Left hindlimb (tissue), 1 donor: ENCODE results near the gene ATCAY.
"Not testable (repeated sequence)": the region's sequence is repeated elsewhere in the genome, so short reads cannot be mapped to it uniquely, and the experiment has no call there.

ENCODE experiments used
- DNase-seq: peaks from one replicate; pipeline ENCODE4 v3.0.0-alpha.2; 2018

Gene ATCAY

DNA sequence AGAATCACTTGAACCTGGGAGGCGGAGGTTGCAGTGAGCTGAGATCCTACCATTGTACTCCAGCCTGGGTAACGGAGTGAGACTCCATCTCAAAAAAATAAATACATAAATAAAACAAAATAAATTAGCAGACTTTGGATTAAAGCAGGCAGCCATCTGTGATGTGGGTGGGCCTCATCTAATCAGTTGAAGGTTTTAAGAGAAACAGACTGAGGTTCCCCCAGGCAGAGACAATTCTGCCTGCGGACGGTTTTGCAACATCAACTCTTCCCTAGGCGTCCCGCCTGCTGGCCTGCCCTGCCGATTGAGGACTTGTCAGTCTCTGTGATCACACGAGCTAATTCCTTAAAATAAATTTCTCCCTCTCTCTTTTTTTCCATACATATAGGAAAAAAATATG, 23.7 kb downstream of the ATCAY start:
- no peak for DNase-seq

DNA sequence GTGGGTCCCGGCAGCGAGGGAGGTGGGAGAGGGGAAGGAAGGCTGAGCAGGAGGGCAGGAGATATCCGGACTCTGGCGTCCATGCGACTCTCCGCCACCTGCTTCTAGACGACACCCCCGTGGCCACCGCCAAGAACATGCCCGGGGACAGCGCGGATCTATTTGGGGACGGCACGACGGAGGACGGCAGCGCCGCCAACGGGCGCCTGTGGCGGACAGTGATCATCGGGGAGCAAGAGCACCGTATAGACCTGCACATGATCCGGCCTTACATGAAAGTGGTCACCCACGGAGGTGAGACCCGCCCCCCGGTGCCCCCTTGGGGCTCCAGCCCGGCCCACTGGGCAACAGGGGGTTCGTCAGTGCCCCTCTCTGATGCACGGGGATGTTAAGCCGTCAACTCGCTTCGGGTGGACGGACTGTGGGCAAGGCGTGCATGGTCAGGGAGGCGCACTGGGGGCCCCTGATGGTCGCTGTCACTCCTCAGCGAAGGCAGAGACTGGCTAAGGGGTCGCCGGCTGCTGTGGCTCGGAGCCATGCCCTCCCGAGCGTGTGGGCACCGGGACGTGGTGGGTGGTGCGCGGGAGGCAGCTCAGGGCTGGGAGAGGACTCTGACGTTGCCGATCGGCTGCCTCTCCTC, 27.3 kb downstream of the ATCAY start:
- DNase-seq: no peak

DNA sequence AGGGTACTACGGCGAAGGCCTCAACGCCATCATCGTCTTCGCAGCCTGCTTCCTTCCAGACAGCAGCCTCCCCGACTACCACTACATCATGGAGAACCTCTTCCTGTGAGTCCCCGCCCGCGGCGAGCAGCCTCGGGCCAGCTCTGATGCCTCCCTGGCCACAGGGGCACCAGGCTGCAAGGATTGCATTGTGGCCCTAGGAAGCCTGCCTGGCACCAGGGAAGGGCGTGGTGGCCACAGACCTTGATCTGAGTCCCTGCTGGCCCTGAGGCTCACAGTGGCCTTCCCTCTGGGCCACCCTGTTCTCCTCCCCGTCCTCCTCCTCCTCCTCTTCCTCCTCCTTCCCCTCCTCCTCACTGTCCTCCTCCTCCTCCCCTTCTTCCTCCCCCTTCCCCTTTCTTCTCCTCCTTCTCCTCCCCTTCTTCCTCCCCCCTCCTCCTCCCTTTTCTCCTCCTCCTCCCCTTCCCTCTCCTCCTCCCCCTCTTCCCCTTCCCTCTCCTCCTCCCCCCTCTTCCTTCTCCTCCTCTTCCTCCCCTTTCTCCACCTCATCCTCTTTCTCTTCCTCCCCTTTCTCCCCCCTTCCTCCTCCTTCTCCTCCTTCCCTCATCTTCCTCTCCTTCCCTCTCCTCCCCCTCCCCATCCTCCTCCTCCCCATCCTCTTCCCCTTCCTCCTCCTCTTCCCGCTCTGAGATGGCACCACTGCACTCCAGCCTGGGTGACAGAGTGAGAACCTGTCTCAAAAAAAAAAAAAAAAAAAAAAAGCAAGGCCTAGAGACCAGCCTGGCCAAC, 28.0 kb downstream of the ATCAY start:
- DNase-seq: no peak

DNA sequence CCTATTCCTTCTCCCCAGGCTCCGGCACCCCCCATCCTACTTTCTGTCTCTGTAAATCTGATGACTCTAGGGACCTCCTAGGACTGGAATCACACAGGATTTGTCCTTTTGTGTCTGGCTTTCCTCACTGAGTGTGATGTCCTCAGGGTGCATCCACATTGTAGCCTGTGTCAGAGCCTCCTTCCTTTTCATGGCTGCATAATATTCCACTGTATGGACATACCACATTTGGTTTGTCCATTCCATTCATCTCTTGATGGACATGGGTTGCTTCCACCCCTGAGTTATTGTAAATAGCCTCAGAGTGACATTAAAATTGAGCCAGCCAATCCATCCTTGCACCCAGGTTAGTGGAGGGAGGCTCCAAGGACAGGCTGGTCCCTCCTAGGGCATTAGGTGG, 29.6 kb downstream of the ATCAY start:
- no peak for DNase-seq

DNA sequence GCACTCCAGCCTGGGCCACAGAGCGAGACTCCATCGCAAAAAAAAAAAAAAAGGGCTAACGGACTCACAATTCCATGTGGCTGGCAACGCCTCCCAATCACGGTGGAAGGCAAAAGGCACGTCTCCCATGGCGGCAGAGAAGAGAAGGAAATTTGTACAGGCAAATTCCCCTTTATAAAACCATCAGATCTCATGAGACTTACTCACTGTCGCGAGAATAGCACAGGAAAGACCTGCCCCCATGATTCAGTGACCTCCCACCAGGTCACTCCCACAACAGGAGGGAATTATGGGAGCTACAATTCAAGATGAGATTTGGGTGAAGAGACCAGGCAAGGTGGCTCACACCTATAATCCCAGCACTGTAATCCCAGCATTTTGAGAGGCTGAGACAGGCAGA, 33.7 kb downstream of the ATCAY start:
- DNase-seq: no peak

DNA sequence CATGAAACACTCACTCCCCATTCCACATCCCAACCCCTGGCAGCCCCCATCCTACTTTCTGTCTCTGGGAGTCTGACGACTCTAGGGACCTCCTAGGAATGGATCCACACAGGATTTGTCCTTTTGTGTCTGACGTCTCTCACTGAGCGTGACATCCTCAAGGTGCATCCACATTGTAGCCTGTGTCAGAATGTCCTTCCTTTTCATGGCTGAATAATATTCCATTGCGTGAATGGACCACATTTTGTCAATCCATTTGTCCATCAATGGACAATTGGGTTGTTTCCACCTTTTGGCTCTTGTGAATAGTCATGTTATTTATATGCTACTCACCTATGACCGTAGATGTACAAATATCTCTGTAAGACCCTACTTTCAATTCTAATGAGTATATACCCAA, 35.5 kb downstream of the ATCAY start:
- DNase-seq: no peak

DNA sequence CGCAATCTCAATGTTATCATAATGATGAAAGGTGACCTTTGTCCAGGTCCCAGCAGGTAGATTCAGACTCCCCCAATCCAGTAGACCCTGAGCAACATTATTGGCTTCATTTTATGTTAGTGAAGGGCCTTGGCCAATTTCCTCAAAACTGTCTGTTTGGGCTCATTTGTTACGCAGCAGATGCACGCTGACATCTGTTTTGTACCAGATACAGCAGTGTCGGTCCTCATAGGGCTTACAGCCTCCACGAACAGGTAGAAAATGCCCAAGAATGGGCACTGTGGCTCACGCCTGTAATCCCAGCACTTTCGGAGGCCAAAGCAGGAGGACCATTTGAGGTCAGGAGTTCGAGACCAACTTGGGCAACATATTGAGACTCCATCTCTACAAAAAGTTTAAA, 39.3 kb downstream of the ATCAY start:
- DNase-seq: no peak

DNA sequence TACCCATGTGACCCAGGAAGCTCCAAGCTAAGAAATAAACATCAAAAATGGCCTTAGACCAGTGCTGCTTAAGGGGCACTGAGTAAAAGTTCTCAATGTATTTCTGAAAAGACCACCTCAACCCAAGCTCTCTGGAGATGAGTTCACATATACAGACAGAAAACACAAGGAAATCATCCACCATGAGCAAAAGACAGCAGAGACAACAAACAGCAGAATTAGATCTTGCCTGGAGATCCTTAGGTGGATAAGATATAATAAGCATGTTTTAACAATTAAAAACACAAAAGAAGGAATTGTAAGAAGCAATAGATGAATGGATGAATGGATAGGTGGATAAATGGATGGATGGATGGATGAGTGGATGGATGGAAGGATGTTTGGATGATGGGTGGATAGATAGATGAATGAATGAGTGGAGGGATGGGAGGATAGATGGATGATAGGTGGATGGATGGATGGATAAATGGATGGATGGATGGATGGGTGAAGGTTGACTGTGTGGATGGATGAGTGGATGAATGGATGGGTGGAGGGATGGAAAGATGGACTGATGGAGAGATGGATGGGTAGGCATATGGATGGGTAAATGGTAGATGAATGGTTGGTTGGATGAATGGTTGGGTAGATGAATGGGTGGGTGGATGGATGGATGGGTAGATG, 42.7 kb downstream of the ATCAY start:
- no peak for DNase-seq

DNA sequence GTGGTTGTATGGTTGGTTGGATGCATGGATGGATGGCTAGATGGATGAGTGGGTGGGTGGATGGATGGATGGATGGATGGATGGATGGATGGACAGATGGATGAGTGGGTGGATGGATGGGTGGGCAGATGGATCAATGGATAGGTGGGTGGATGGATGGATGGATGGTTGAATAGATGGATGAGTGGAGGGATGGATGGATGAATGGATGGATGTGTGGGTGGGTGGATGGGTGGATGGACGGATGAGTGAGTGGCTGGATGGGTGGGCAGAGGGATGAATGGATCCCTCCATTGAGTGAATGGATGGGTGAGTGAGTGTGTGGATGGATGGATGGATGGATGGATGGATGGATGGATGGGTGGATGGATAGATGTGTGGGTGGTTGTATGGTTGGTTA, 43.4 kb downstream of the ATCAY start:
- DNase-seq: no peak

DNA sequence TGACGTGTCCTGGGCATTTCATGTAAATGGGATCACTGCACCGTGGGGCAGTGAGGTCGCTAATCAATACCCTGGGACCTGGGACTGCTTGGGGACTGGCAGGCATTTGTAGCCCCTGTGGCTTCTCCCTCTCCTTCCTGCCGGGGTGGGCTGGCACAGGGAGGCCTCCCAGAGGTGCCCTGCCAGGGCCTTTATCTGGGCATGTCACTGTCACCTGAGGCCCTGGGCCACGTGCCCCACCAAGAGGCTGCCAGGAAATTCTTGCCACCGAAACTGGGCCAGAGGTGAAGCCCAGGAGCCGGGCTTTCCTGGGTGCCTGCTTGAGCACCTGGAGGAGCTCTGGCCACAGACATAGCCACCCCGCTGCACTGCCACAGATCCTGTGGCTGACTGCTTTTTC, 50.6 kb downstream of the ATCAY start:
- DNase-seq: no peak

DNA sequence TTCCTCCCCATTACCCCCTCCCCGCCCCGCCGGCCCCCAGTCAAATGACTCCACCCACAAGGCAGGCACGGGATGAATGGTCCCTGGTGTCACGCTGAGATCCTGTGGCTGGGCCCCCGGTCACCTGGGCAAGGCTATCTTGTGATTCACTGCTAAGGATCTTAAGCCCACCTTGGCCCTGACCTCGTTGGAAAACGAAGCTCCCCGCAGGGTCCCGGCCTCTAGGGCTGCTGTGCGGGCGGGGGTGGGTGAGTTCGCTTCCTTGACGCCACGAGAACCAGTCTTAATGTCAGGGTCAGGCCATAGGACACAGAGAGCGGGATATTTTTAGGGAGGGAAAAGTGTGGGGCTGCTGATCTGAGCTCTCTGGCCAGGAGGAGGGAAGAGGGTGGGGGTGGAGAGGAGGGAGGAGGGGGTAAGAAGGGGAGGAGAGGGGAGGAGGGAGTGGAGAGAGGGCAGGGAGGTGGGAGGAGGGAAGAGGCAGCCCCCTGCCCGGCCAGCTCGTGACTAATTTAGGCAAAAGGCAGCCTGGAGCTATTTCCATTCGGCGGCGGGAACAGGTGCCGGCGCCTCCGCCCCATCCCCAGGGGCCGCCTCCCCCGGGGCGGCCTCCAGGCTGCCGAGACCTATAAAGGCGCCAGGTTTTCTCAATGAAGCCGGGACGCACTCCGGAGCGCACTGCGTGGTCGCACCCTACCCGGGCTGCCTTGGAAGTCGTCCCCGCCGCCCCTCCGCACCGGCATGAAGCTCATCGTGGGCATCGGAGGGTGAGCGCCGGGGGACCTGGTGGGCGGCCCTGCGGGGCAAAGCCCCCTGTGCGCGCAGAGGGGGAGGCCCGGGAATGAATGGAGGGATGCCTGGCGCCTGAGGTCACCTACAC, 52.7 kb downstream of the ATCAY start, which contains the start of gene NMRK2:
NMRK2 (plus strand) TSS at position 139 of the 880 bp plus-strand sequence; CDS start at position 742, 603 bp downstream.
- no peak for DNase-seq

DNA sequence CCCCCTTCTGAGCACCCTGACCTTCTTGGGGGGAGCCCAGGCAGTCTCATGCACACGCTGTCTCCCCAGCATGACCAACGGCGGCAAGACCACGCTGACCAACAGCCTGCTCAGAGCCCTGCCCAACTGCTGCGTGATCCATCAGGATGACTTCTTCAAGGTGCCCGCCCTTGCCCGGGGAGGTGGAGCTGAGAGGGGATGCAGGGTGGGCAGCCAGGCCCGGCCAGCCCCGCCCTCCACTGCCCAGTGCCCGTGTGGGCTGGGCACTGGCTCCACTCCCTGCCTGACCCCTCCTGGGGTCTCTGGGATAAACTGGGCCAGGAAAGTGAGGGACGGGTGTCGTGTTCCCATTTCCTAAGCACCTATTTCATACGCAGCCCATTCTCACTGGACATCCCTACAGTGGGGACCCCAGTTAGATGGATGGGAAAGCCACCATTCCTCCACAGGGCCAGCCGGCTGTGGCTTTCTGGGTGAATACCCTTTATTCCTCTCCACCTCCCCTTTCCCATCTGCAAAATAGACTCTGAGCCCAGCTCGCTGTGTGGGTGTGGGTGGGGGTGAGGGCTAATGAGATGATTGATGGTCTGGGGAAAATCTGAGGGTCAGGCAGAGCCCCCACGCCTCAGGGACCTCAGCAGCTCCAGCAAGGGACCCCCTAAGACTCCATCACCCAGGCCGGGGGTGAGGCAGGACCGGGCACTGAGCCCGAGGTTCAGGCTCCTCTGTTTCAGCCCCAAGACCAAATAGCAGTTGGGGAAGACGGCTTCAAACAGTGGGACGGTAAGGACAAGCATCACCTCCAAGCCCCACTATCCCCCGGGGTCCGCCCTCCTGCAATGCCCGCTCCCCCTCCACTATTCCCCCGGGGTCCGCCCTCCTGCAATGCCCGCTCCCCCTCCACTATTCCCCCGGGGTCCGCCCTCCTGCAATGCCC, 56.3 kb downstream of the ATCAY start:
- DNase-seq: no peak

DNA sequence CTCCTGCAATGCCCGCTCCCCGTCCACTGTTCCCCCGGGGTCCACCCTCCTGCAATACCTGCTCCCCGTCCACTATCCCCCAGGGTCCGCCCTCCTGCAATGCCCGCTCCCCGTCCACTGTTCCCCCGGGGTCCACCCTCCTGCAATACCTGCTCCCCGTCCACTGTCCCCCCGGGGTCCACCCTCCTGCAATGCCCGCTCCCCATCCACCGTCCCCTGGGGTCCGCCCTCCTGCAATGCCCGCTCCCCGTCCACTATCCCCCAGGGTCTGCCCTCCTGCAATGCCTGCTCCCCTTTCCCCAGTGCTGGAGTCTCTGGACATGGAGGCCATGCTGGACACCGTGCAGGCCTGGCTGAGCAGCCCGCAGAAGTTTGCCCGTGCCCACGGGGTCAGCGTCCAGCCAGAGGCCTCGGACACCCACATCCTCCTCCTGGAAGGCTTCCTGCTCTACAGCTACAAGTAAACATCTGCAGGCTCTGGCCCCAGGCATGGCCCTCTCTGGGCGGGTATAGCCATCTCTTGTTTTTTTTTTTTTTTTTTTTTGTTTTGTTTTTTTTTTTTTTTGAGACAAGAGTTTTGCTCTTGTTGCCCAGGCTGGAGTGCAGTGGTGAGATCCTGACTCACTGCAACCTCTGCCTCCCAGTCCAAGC, 57.9 kb downstream of the ATCAY start:
- DNase-seq: not testable (repeated sequence)

DNA sequence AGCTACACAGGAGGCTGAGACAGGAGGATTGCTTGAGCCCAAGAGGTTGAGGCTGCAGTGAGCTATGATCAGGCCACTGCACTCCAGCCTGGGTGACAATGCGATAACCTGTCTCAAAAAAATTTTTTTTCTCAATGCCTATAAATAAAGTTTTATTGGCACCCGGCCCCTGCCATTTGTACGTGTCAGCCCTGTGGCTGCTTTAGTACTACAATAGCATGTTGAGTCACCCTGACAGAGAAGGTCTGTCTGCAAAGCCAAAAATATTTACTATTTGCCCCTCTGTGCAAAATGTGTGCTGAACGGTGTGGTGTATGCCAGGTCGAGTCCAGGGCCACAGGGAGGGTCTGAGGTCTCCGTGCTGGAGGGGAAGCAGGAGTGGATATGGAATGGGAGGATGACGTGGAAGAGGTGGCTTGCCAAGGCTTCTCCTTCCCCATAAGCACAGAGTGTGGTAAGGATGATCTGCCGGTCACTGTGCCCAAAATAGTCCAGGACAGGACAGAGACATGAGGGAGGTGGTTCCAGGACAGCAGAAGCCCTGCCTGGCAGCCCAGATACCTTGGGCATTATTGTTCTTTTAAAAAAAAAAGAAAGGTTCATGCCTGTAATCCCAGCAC, 62.4 kb downstream of the ATCAY start:
- DNase-seq: no peak

DNA sequence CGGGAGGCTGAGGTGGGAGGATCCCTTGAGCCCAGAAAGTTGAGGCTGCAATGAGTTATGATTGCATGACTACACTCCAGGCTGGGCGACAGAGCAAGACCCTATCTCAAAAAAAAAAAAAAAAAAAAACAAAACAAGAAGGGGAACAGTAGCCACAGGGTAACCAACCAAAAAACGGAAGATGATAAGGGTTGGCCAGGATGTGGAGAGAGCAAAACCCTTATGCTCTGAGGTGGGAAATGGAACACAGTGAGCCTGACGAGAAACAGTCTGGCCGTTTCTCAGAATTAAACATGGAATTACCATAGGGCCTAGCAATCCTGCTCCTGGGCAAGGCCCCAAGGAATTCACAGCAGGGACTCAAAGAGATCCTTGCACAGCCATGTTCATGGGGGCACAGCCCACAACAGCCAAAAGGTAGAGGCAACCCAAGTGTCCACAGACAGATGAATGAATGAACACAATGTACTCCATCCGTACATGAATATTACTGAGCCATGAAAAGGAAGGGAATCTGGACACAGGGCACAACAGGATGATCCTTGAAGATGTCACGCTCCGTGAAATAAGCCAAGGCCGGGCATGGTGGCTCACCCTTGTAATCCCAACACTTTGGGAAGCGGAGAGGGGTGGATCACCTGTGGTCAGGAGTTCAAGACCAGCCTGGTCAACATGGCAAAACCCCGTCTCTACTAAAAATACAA, 63.7 kb downstream of the ATCAY start:
- no peak for DNase-seq

DNA sequence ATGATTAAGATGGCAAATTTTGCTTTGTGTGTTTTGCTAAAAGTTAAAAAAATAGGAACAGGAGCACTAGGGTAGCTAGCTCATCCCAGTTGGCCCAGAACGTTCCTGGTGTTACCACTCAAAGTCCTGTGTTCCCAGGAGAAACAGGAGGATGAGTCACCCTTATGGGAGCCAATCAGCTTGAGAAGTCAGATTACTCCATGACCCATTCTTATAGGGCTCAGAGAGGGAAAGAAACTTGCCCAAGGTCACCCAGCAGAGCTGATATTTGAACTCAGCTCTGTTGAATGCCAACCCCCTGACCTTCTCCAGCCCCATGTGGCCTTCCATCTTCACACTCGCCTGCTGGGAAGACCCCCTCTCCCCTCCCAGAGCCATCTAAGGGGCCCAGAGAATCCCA, 65.4 kb downstream of the ATCAY start:
- no peak for DNase-seq

DNA sequence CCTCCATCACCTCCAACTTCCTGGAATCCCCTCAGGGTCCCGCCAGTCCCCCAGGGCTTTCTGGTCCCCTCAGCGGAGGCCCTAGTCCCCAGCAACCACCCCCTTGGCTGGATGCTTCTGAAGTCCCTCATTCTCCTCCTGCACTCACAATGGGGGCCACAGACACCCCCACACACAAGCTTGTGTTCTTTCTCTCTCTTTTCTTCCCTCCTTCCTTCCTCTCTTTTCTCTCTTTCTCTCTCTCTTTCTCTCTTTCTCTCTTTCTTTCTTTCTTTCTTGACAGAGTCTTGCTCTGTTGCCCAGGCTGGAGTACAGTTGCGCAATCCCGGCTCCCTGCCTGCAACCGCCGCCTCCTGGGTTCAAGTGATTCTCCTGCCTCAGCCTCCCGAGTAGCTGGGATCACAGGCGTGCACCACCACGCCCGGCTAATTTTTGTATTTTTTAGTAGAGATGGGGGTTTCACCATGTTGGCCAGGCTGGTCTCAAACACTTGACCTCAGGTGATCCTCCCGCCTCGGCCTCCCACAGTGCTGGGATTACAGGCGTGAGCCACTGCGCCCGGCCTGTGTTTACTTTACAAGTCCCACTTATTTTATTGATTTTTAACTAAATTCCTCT, 66.9 kb downstream of the ATCAY start:
- DNase-seq: not testable (repeated sequence)

DNA sequence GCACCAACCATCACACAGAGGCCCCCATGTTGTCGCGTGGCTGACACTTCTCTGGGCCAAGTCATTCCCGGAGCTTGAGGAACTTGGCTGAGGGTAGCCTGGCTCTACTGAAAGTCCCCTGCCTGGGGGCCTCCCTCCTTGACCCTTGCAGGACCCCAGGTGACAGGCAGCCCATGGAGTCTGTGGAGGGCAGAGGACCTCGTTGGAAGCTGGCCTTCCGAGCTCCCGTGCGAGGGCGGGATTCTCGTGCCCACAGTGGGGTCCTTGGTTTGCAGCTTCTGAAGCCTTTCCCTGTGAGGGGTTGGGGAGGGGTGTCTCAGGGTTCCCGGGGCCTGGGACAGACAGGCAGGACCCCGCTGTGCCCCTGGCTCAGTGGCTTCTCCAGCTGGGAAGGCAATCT, 68.8 kb downstream of the ATCAY start:
- DNase-seq: no peak

DNA sequence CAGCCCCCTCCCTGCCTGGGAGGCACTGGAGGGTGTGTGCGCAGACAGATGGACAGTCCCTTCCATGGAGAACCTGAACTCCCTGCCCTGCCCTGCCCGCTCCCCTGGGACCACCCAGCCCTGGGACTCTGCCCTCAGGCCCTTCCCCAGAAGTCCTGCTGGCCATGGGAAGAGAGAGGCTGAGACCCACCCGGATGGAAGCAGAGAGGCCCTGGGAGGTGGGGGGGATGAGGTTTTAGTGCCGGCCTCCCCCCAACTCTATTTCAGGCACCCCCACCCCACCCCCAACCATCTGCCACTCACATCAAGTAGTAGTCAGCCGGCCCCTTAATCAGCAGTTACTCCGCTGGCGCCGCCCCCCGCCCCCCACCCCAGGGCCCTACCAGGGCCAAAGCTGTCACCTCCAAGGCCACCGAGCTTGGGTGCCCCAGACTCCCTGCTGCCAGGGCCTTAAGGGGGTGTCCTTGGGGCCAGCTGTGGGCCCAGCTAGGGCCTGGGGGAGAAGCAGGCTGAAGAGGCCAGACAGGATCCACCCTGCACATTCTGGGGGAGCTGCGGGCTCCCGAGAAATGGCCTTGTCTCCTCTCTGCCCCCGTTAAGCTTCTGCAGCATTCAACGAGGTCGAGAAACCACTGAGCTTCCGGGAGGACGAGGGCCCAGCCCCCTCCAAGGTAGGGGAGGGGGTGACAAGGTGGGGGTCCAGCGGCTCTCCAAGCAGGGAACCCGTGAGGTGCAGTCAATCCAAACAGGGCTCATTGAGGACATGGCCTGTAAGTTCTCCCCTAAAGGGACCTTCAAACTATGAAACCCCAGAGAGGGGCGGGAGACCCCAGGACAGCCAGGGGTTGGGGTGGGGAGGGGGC, 69.7 kb downstream of the ATCAY start:
- no peak for DNase-seq
